GM18517 (cell line): ENCODE results near the gene NELFA.

Experiments
- ATAC-seq: cut with Tn5 transposase; IDR thresholded peaks from one replicate; pipeline ENCODE4 v1.9.1; 2021; ENCODE audit warnings: mild to moderate bottlenecking, moderate library complexity; ENCODE audit not compliant: unreplicated experiment

The NELFA gene

DNA sequence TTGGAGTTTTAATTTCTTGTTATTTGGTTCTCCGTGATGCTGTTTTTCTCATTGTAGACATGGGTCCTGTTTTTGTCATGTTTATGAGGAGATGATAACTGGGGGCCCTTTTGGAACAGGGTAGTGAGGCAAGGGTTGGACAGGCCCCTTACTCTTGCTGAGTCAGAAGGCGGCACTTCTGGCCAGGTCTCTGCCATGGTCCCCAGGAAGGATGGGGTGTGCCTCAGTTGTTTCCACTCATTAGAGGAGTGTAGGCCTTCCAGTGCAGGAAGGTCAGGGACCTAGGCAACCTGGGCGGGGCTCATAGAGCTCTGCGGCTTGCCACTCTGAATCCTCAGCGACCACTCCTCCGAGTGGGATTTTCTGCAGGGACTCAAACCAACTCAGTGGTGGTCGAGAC is 68.2 kb downstream of the NELFA start:
- ATAC-seq = no peak

DNA sequence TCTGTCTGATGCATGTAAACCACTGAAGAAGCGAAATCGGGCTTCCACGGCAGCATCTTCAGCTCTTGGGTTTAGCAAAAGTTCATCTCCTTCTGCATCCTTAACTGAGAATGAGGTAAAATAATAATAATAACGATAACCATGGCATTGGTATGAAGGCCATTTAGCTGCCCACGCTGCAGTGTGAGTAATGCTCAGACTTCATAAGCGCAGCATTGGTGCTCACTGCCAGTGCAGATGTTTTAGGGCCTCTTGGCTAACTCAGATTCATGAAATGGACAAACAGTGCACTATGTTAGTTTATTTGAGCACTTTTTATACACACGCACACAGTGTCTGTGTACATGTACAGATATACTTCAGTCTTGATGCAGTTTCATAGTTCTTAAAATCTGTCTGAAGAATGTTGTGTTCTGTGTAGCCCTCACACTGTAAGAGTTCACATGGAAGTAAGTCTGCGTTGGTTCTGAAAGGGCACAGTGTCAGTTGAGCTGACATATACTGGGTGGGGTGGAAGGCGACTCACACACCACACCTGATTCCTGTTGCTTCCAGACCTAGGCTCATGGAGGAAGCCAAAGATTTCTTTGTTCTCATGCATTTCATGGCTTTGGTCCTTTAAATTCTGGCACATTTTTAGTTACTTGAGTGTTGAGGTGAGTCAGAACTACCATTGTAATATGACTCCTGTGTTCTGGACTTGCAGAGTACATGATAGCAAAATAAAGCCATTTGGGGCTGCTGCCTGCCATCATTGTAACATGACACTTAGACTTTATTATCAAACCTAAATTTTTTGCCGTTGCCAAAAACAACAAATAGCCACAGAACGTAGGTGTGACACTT is 68.9 kb downstream of the NELFA start:
- ATAC-seq = no peak

DNA sequence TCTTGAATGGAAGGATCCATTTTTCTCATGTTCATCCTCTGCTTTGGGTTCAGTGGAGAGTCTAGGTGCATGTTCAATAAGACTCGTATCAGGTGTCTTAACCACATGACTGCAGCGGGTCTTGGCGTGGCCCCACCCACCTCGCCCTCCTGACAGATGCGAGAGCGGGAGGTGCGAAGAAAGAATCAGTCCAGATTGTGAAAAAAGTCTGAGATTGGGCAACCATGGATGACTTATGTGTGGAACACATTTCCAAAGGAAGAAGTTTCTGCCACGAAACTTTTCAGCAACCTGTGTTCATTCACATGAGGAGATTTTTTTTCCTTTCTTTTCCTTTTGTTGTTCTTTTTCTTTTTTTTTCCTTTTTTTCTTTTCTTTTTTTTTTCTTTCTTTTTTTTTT is 70.7 kb downstream of the NELFA start:
- no peak for ATAC-seq

DNA sequence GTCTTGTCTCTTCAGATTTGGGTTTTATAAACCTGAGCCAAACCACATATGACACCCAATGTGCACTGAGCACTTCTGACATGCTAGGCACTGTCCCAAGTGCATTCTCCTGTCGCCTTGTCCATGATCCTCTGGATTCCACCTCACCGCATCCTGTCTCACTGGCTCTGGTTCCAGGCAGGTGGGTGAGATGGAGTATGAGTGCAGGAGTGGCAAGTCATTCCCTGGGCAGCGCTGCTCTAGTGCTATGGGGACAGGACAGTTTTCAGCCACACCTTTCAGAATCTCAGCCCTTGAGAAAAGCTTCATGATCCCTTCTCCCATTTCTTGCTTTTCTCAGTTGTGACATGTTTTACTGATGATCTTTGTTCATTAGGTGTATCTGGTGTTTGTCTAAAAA is 71.2 kb downstream of the NELFA start:
- no peak for ATAC-seq

DNA sequence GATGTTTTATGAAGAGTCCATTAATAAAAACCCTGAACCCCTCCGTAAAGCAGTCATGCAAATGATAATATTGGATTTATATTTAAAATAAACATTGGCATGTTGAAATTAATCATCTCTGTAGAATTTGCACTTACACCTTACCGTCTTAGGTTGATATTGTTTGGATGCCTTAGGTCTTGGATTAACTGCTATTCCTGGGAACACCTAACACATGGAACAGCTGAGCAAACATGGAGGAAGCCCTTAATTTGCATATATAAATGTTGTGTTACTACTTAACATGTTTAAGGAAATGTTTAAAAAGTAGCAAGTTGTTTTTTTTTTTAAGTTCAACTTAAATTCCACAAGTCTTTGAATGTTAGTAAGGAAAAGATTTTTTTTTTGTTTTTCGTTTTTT is 75.1 kb downstream of the NELFA start:
- ATAC-seq = no peak

DNA sequence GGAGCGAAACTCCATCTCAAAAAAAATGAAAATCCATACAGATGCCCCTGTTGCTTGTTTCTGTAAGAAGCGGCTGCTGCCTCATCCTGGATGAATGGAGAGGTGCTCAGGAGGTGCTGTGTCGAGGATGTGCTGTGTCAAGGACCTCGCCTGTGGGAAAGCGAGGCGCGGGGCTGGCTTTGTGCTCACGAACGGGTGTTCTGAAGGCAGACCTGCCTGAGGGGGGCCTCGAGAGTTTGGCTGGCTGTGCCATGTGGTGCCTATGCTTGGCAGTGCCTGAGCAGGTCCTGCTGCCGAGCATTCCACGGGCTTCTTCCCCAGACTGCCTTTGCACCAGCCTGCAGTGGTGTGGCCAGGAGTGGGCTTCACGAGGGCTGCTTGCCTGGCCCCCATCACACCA is 76.0 kb downstream of the NELFA start:
- ATAC-seq = no peak
